H1 (cell line): Measurements from ENCODE around the gene KIF26A. TPM values are rescaled to one million over a fixed set of nuclear protein-coding genes. Genes with fewer than 3 reads are reported as not detected.

Experiments
- CTCF ChIA-PET: fragments of 300-600 bp; sonication (Branson Sonifier 250); formaldehyde crosslinking; loops from one replicate; lab custom pipeline; 2021; ENCODE audit not compliant: partially characterized antibody; lab: Charles Lee
- POLR2A ChIA-PET: fragments of 300-600 bp; sonication (Branson Sonifier 250); formaldehyde crosslinking; loops from one replicate; lab custom pipeline; 2021; ENCODE audit warnings: inconsistent platforms; ENCODE audit not compliant: partially characterized antibody; lab: Charles Lee
- DNase-seq, 2 experiments: peaks; one replicate each; pipeline versions ENCODE4 v3.0.0 to v3.0.0-alpha.2; 2010 to 2022; ENCODE audit warnings: low spot score in 2 of 2, low read depth in 1 of 2, mixed read lengths in 1 of 2
- FAIRE-seq: peaks from 2 replicates; lab custom pipeline; 2011; peaks lifted over from hg19 to GRCh38; lab: Jason Lieb, UNC
- H2AFZ ChIP-seq: 2 replicates; pipeline ENCODE4 v1.8.1; 2012; ENCODE audit warnings: low read length, inconsistent platforms
- H2AK5ac ChIP-seq: 2 replicates; pipeline ENCODE4 v1.6.1; 2013; ENCODE audit warnings: low read depth, low read length
- H2BK120ac ChIP-seq: replicated peaks from 2 replicates; pipeline ENCODE3; 2013; ENCODE audit warnings: low read depth, low read length, inconsistent platforms
- H2BK12ac ChIP-seq: 2 replicates; pipeline ENCODE4 v1.6.1; 2013; ENCODE audit warnings: low read depth, low read length
- H2BK15ac ChIP-seq: 2 replicates; pipeline ENCODE4 v1.6.1; 2013; ENCODE audit warnings: low read length
- H2BK20ac ChIP-seq: 2 replicates; pipeline ENCODE4 v1.6.1; 2013; ENCODE audit warnings: low read length
- H2BK5ac ChIP-seq: 2 replicates; pipeline ENCODE4 v1.6.1; 2013; ENCODE audit warnings: low read depth, low read length
- H3K14ac ChIP-seq: 2 replicates; pipeline ENCODE4 v1.6.1; 2013; ENCODE audit warnings: inconsistent platforms; ENCODE audit not compliant: insufficient read length
- H3K18ac ChIP-seq: 2 replicates; pipeline ENCODE4 v1.6.1; 2013; ENCODE audit warnings: low read length; ENCODE audit errors: extremely low read depth
- H3K23ac ChIP-seq: 2 replicates; pipeline ENCODE4 v1.6.1; 2013; ENCODE audit warnings: inconsistent platforms; ENCODE audit not compliant: insufficient read length
- H3K23me2 ChIP-seq: 2 replicates; pipeline ENCODE4 v1.6.1; 2013; ENCODE audit warnings: low read depth, low read length
- H3K27ac ChIP-seq: 2 replicates; pipeline ENCODE4 v1.6.1; 2011; ENCODE audit warnings: low read depth, low read length, inconsistent platforms
- H3K27me3 ChIP-seq, 4 experiments: replicated peaks in 1 of 4; 1 replicate in 1 of 4; 2 replicates in 3 of 4; pipeline versions ENCODE4 v1.6.1 to v1.8.1; 2011 to 2013; ENCODE audit warnings: low read length in 3 of 4, mild to moderate bottlenecking in 3 of 4, inconsistent platforms in 2 of 4, mixed read lengths in 2 of 4, moderate library complexity in 1 of 4; ENCODE audit not compliant: control insufficient read depth in 3 of 4, insufficient read depth in 3 of 4; ENCODE audit errors: extremely low read depth in 1 of 4
- H3K36me3 ChIP-seq, 4 experiments: 2 replicates each; pipeline versions ENCODE4 v1.6.1 to v1.8.1; 2011 to 2013; ENCODE audit warnings: mild to moderate bottlenecking in 4 of 4, low read length in 3 of 4, moderate library complexity in 2 of 4, control low read depth in 1 of 4, inconsistent platforms in 1 of 4; ENCODE audit not compliant: insufficient read depth in 4 of 4, control insufficient read depth in 2 of 4
- H3K4ac ChIP-seq: replicated peaks from 2 replicates; pipeline ENCODE3; 2013; ENCODE audit warnings: low read length, low read depth, mixed read lengths, inconsistent platforms; ENCODE audit not compliant: insufficient read length
- H3K4me1 ChIP-seq, 4 experiments: replicated peaks in 1 of 4; 1 replicate in 1 of 4; 2 replicates in 3 of 4; pipeline versions ENCODE4 v1.6.1 to v1.8.1; 2011 to 2013; ENCODE audit warnings: low read length in 3 of 4, inconsistent platforms in 2 of 4, mixed read lengths in 1 of 4; ENCODE audit not compliant: insufficient read depth in 4 of 4, control insufficient read depth in 3 of 4
- H3K4me2 ChIP-seq, 2 experiments: 2 replicates each; pipeline versions ENCODE4 v1.6.1 to v1.8.1; 2011 to 2013; ENCODE audit warnings: low read depth in 2 of 2, low read length in 2 of 2, control low read depth in 1 of 2, inconsistent platforms in 1 of 2, mild to moderate bottlenecking in 1 of 2; ENCODE audit not compliant: insufficient read depth in 1 of 2
- H3K4me3 ChIP-seq, 4 experiments: fragments of 200-600, 300-600 bp in 1 of 4; sonication (generic), shearing (Covaris generic), sonication (Bioruptor Twin) in 1 of 4; 2 replicates each; pipeline versions ENCODE4 v1.5.1 to v1.8.1; 2011 to 2016; ENCODE audit warnings: low read length in 4 of 4, low read depth in 3 of 4, control low read depth in 2 of 4, inconsistent platforms in 2 of 4, mild to moderate bottlenecking in 2 of 4, mixed read lengths in 1 of 4, moderate library complexity in 1 of 4; ENCODE audit not compliant: insufficient read depth in 2 of 4; ENCODE audit errors: extremely low read depth in 1 of 4
- H3K56ac ChIP-seq: replicated peaks from 2 replicates; pipeline ENCODE3; 2013; ENCODE audit warnings: low read depth, mild to moderate bottlenecking, mixed read lengths, low read length, inconsistent platforms; ENCODE audit not compliant: insufficient read length
- H3K79me1 ChIP-seq: 2 replicates; pipeline ENCODE4 v1.6.1; 2013; ENCODE audit warnings: low read depth, low read length, control low read depth
- H3K79me2 ChIP-seq, 2 experiments: 2 replicates each; pipeline versions ENCODE4 v1.6.1 to v1.8.1; 2012 to 2013; ENCODE audit warnings: low read length in 2 of 2, mild to moderate bottlenecking in 2 of 2, inconsistent platforms in 1 of 2; ENCODE audit not compliant: insufficient read depth in 2 of 2, control insufficient read depth in 1 of 2
- H3K9ac ChIP-seq, 4 experiments: replicated peaks in 1 of 4; 1 replicate in 1 of 4; 2 replicates in 3 of 4; pipeline versions ENCODE4 v1.6.1 to v1.8.1; 2011 to 2013; ENCODE audit warnings: low read depth in 3 of 4, low read length in 3 of 4, control low read depth in 2 of 4, mild to moderate bottlenecking in 2 of 4, moderate library complexity in 2 of 4, inconsistent platforms in 1 of 4; ENCODE audit errors: extremely low read depth in 1 of 4
- H3K9me3 ChIP-seq, 2 experiments: 2 replicates each; pipeline versions ENCODE4 v1.6.1 to v1.8.1; 2012 to 2013; ENCODE audit warnings: mild to moderate bottlenecking in 2 of 2, moderate library complexity in 2 of 2, control low read depth in 1 of 2, inconsistent platforms in 1 of 2, low read depth in 1 of 2, low read length in 1 of 2, mixed read lengths in 1 of 2; ENCODE audit not compliant: insufficient read depth in 2 of 2
- H4K20me1 ChIP-seq, 2 experiments: replicated peaks in 1 of 2; 2 replicates each; pipeline versions ENCODE3 to v1.8.1; 2011 to 2013; ENCODE audit warnings: inconsistent platforms in 2 of 2, low read length in 2 of 2, mild to moderate bottlenecking in 1 of 2; ENCODE audit not compliant: insufficient read depth in 2 of 2, control insufficient read depth in 1 of 2
- H4K5ac ChIP-seq: 2 replicates; pipeline ENCODE4 v1.6.1; 2013; ENCODE audit warnings: low read length, low read depth, mixed read lengths, inconsistent platforms; ENCODE audit not compliant: insufficient read length
- H4K8ac ChIP-seq: 2 replicates; pipeline ENCODE4 v1.8.0; 2013; ENCODE audit warnings: mild to moderate bottlenecking, moderate library complexity, low read length, inconsistent platforms; ENCODE audit not compliant: insufficient read depth; ENCODE audit errors: extremely low read depth
- H4K91ac ChIP-seq: replicated peaks from 2 replicates; pipeline ENCODE3; 2013; ENCODE audit warnings: low read length, mixed read lengths, inconsistent platforms; ENCODE audit not compliant: insufficient read length
- CBX8 ChIP-seq: fragments of 300-800, 300-1000 bp; sonication (generic); IDR thresholded peaks from 2 replicates; pipeline ENCODE4 v1.7.1; 2016; ENCODE audit warnings: low read depth, low read length, borderline replicate concordance
- EP300 ChIP-seq, 2 experiments: IDR thresholded peaks; 1 replicate in 1 of 2; 2 replicates in 1 of 2; pipeline ENCODE4 v1.6.1; 2011 to 2012; ENCODE audit warnings: low read depth in 2 of 2, low read length in 2 of 2, mild to moderate bottlenecking in 2 of 2, borderline replicate concordance in 1 of 2, inconsistent platforms in 1 of 2, moderate library complexity in 1 of 2
- HDAC6 ChIP-seq: IDR thresholded peaks from one replicate; pipeline ENCODE4 v1.7.1; 2012; ENCODE audit warnings: low read depth, mild to moderate bottlenecking, inconsistent platforms, low read length, moderate library complexity
- SIN3A ChIP-seq, 2 experiments: IDR thresholded peaks in 1 of 2; conservative IDR thresholded peaks in 1 of 2; 2 replicates each; pipeline ENCODE4 v1.6.1; 2011 to 2012; ENCODE audit warnings: low read length in 2 of 2, improper control_type of control experiment in 1 of 2, low read depth in 1 of 2, mild to moderate bottlenecking in 1 of 2
- SRF ChIP-seq: IDR thresholded peaks from 2 replicates; pipeline ENCODE4 v1.6.1; 2011; ENCODE audit warnings: mild to moderate bottlenecking, low read depth, low read length, moderate library complexity
- TAF1 ChIP-seq: IDR thresholded peaks from 2 replicates; pipeline ENCODE4 v1.6.1; 2011; ENCODE audit warnings: mild to moderate bottlenecking, low read depth, low read length
- YY1 ChIP-seq: IDR thresholded peaks from 2 replicates; pipeline ENCODE4 v1.6.1; 2011; ENCODE audit warnings: low read depth, mild to moderate bottlenecking, low read length
- WGBS, 2 experiments: shearing (Covaris generic) in 1 of 2; methylation state at CpG; one replicate each; pipeline versions ENCODE4 v1.1.6 to v1.1.7; 2013 to 2015; ENCODE audit warnings: low lambda C conversion rate in 2 of 2, mixed read lengths in 2 of 2, inconsistent platforms in 1 of 2, low coverage in 1 of 2, missing lambda C conversion rate in 1 of 2; ENCODE audit not compliant: insufficient replicate concordance in 2 of 2, insufficient coverage in 1 of 2, insufficient read length in 1 of 2; ENCODE audit errors: extremely low coverage in 1 of 2, missing lambda C conversion rate in 1 of 2; 5-methylcytosine and 5-hydroxymethylcytosine counted together
- polyA plus RNA-seq, 7 experiments: library from polyadenylated mRNA; depleted of rRNA in 3 of 7; stranded (reverse) in 5 of 7; unstranded in 2 of 7; fragments of >200 nt in 5 of 7; fragments of 200-250 nt in 2 of 7; gene quantifications; 1 replicate in 5 of 7; 2 replicates in 1 of 7; 4 replicates in 1 of 7; pipeline versions ENCODE4 v1.2.1 to v1.2.3, GENCODE V29; 2011 to 2013; ENCODE audit warnings: missing spikeins in 2 of 7, mixed read lengths in 2 of 7
- total RNA-seq: library from RNA; stranded (reverse); fragmentation: NEBNext Ultra II Directional; extraction: Animal tissue kit (Norgen Biotek cat#: 25700); gene quantifications from 2 replicates; pipeline ENCODE4 v1.2.1, GENCODE V29; 2021
- TF ChIP-seq, protein P1 (sequence below): IDR thresholded peaks from 2 replicates; pipeline ENCODE4 v1.6.1; 2011; ENCODE audit warnings: low read length, improper control_type of control experiment

The KIF26A gene
- total and polyA plus RNA-seq, 2 of the 8 experiments (the other 6 are each of a cell fraction or from before 2014, with no cell fraction given) = 11.5 to 41.6 TPM

DNA sequence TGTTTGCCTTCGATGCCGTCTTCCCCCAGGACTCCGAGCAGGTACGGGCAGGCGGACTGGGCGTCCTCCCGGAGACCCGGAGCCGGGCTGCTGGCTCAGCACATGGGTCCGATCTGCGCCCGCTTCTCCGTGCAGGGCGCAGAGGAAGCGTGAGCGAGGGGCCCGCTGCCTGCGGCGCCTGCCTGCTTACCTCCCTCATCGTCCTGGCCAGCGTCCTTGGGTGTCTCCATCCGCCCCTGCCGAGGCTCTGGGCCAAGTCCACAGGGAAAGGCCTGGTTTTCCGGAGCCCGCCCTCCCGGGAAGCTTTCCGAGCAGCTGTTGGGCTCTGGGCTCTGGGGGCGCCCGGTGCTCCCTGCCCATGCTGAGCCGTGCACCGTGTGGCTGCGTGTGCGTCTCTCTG, 33.5 kb downstream of the KIF26A start:
- H3K9ac ChIP-seq = 0 out of 7 replicates have a peak overlapping the region, but pooled peaks of 1 of the 4 experiments have one; percentile 10
- H3K79me2 ChIP-seq = no peaks in the 10 kb centered on the region
- 0 out of 2 replicates have a peak overlapping the region, but pooled peaks have one; percentile 39 for H2BK12ac ChIP-seq
- no peak overlapping the region for H4K5ac ChIP-seq
- H3K4ac ChIP-seq = peak overlapping the region; percentile 69
- TF ChIP-seq HDAC6 (no peak), EP300 (IDR thresholded peaks at IDR 0.05; ENCODE audit: borderline replicate concordance in 1 of 2, low read depth in 2 of 2, low read length in 2 of 2) (no peak), CBX8 (no peak), YY1 (no peak), SIN3A (conservative IDR thresholded peaks at IDR 0.05 in 1 of 2, IDR thresholded peaks at IDR 0.05 in 1 of 2; ENCODE audit: low read depth in 1 of 2, low read length in 2 of 2) (no peak), SRF (no peak), TAF1 (no peak)
- TF ChIP-seq, protein P1, sequence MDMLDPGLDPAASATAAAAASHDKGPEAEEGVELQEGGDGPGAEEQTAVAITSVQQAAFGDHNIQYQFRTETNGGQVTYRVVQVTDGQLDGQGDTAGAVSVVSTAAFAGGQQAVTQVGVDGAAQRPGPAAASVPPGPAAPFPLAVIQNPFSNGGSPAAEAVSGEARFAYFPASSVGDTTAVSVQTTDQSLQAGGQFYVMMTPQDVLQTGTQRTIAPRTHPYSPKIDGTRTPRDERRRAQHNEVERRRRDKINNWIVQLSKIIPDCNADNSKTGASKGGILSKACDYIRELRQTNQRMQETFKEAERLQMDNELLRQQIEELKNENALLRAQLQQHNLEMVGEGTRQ = no peak
- H4K91ac ChIP-seq = peak overlapping the region; percentile 1
- ChIA-PET CTCF (interaction anchor here (1.0 to 1.2 kb wide), 4 partner anchors 13 to 392 kb away, joined by 3 to 5 read pairs (median 3); no protein-coding TSS in a partner anchor), POLR2A (interaction anchor here (0.7 to 1.1 kb wide), 3 partner anchors 12 to 151 kb away, joined by 3 read pairs; no protein-coding TSS in a partner anchor)
- H2AFZ ChIP-seq = no peak overlapping the region
- peak overlapping the region; percentile 92 for H2BK5ac ChIP-seq
- H3K56ac ChIP-seq = no peak overlapping the region
- peaks cover 2 to 20% of the 10 kb centered on the region in 2 experiments for H4K20me1 ChIP-seq
- no peak overlapping the region for H2BK120ac ChIP-seq
- H3K23me2 ChIP-seq = no peaks in the 10 kb centered on the region
- no peak overlapping the region for H3K14ac ChIP-seq
- no peak overlapping the region for H2AK5ac ChIP-seq
- H3K9me3 ChIP-seq = no peaks in the 10 kb centered on the region
- H3K36me3 ChIP-seq = peaks cover 2 to 37% (median 6%) of the 10 kb centered on the region in 4 experiments; a peak in 5 of 8 replicates
- H2BK20ac ChIP-seq = no peak overlapping the region
- DNase-seq (no peak), FAIRE-seq (no peak)
- H3K23ac ChIP-seq = no peak overlapping the region
- peaks cover 11 to 38% (median 31%) of the 10 kb centered on the region in 4 experiments for H3K4me1 ChIP-seq
- H3K27me3 ChIP-seq = no peaks in the 10 kb centered on the region
- peak overlapping the region in 1 of 2 experiments; percentile 64; a peak in 1 of 4 replicates for H3K4me2 ChIP-seq
- peak overlapping the region; percentile 68 for H4K8ac ChIP-seq
- H3K79me1 ChIP-seq = peaks cover 8% of the 10 kb centered on the region; the same call in 1 of the 2 replicates
- peak overlapping the region; percentile 51 for H3K18ac ChIP-seq
- no peak overlapping the region for H3K4me3 ChIP-seq
- 91% methylated on average over 19 of the region's 33 CpGs; no CpG with 5 or more reads in 1 of the 2 experiments for WGBS, 2 experiments
- H3K27ac ChIP-seq = no peak overlapping the region
- H2BK15ac ChIP-seq = no peak overlapping the region; the same call in 1 of the 2 replicates
